ENCODE results near the gene C9orf43. TPM values are rescaled to one million over a fixed set of nuclear protein-coding genes. Genes with fewer than 3 reads are reported as not detected.

C9orf43 gene
- total and polyA plus RNA-seq, 9 of the 15 experiments (the other 6 are each of a cell fraction or from before 2014, with no cell fraction given) = 0.21 to 0.58 (median 0.33) TPM

- TF ChIP-seq HDAC2 (IDR thresholded peaks at IDR 0.05) (no peak), MTA1 (IDR thresholded peaks at IDR 0.05; ENCODE audit: borderline replicate concordance) (peak; percentile 80), PML (IDR thresholded peaks at IDR 0.05; ENCODE audit: low read length) (no peak), MAFF (IDR thresholded peaks at IDR 0.05; ENCODE audit: low read length) (peak; percentile 74), ZNF124 (CRISPR knock-in tag; IDR thresholded peaks at IDR 0.05) (no peak), ARID4B (CRISPR knock-in tag; IDR thresholded peaks at IDR 0.05) (no peak), ZNF175 (CRISPR knock-in tag; IDR thresholded peaks at IDR 0.05; ENCODE audit: low read depth) (no peak), TSC22D4 (tag; IDR thresholded peaks at IDR 0.05) (no peak), CHD1 (IDR thresholded peaks at IDR 0.05; ENCODE audit: low read length) (no peak), ZNF347 (CRISPR knock-in tag; IDR thresholded peaks at IDR 0.05; ENCODE audit: low read depth) (no peak), EHMT2 (IDR thresholded peaks at IDR 0.05) (0 out of 2 replicates have a peak, but pooled peaks have one; percentile 16), MBD2 (IDR thresholded peaks at IDR 0.05; ENCODE audit: borderline replicate concordance, low read depth) (no peak), SIN3A (IDR thresholded peaks at IDR 0.05; ENCODE audit: borderline replicate concordance in 2 of 2, control insufficient read depth in 1 of 2, low read depth in 2 of 2, low read length in 2 of 2) (no peak), MAFK (IDR thresholded peaks at IDR 0.05; ENCODE audit: low read length) (peak; percentile 82), KLF13 (tag; IDR thresholded peaks at IDR 0.05; ENCODE audit: borderline replicate concordance, low read depth) (no peak), ZNF23 (CRISPR knock-in tag; IDR thresholded peaks at IDR 0.05) (no peak), ZNF143 (CRISPR knock-in tag; IDR thresholded peaks at IDR 0.05) (no peak)
- TF ChIP-seq, protein P1, sequence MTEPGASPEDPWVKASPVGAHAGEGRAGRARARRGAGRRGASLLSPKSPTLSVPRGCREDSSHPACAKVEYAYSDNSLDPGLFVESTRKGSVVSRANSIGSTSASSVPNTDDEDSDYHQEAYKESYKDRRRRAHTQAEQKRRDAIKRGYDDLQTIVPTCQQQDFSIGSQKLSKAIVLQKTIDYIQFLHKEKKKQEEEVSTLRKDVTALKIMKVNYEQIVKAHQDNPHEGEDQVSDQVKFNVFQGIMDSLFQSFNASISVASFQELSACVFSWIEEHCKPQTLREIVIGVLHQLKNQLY (CRISPR knock-in tag; conservative IDR thresholded peaks at IDR 0.05) = no peak
Observed at GRCh38 chr9:113380869-113381378, 29.6 kb upstream of the C9orf43 start (continued).
